Posterior vena cava (tissue), 2 donors: ENCODE data around the gene BMP2K. TPM values are rescaled to one million over a fixed set of nuclear protein-coding genes. Genes with fewer than 3 reads are reported as not detected.
"Not testable (repeated sequence)": the region's sequence is repeated elsewhere in the genome, so short reads cannot be mapped to it uniquely, and the experiment has no call there.

Experiments used
- DNase-seq: peaks from one replicate; pipeline ENCODE4 v3.0.0-alpha.2; 2020; ENCODE audit warnings: low spot score
- intact Hi-C, 2 donors: fragments of 100-400 bp; cut with DNase I; formaldehyde crosslinking; loops; one replicate each; pipeline versions ENCODE4 v1.14.1 to v1.14.2; 2022 to 2023
- total RNA-seq, 2 donors: library from RNA; stranded (reverse); fragmentation: NEBNext Ultra II Directional; extraction: Animal tissue kit (Norgen Biotek cat#: 25700); gene quantifications; one replicate each; pipeline ENCODE4 v1.2.1, GENCODE V29; 2021
- donor health status: DM: yes; HTN: yes; CAD: no.
- donor health status: DM: yes; HTN: yes; CAD: no.

The BMP2K gene
- total RNA-seq, 2 donors from 2014 or later, result 43.7 to 46.2 TPM

- DNase-seq, result no peak
- intact Hi-C loops, result no loop called here
These were observed 5.8 kb downstream of the BMP2K start for GRCh38 chr4:78781924-78782323.

- intact Hi-C loops, result no loop called here
- DNase-seq, result no peak
These were observed 8.2 kb downstream of the BMP2K start for GRCh38 chr4:78784236-78784865.

- intact Hi-C loops, result no loop called here
- DNase-seq, result no peak
These were observed 11.3 kb downstream of the BMP2K start for GRCh38 chr4:78787392-78788006.

- DNase-seq, result no peak
- intact Hi-C loops, result no loop called here
These were observed 12.1 kb downstream of the BMP2K start for GRCh38 chr4:78788007-78788889.

- DNase-seq, intact Hi-C loops: not testable (repeated sequence)
These were observed 19.7 kb downstream of the BMP2K start for GRCh38 chr4:78795594-78796416.

GRCh38 chr4:78796526-78796925 is 20.4 kb downstream of the BMP2K start:
- no peak for DNase-seq
- intact Hi-C loops, result no loop called here

- no peak for DNase-seq
- intact Hi-C loops, result no loop called here
These were observed 21.7 kb downstream of the BMP2K start for GRCh38 chr4:78797777-78798284.

GRCh38 chr4:78799551-78800495 is 23.7 kb downstream of the BMP2K start:
- DNase-seq, result no peak
- intact Hi-C loops, result no loop called here

- no peak for DNase-seq
- intact Hi-C loops, result no loop called here
These were observed 24.8 kb downstream of the BMP2K start for GRCh38 chr4:78800965-78801364.

- no peak for DNase-seq
- intact Hi-C loops, result no loop called here
These were observed 27.8 kb downstream of the BMP2K start for GRCh38 chr4:78803983-78804382.

GRCh38 chr4:78806943-78807460 is 30.9 kb downstream of the BMP2K start:
- no peak for DNase-seq
- intact Hi-C loops, result no loop called here

GRCh38 chr4:78809295-78809694 is 33.1 kb downstream of the BMP2K start:
- intact Hi-C loops, result no loop called here
- DNase-seq, result no peak

GRCh38 chr4:78809928-78810835 is 34.0 kb downstream of the BMP2K start:
- intact Hi-C loops, result no loop called here
- no peak for DNase-seq

- DNase-seq, result no peak
- intact Hi-C loops, result no loop called here
These were observed 34.9 kb downstream of the BMP2K start for GRCh38 chr4:78811034-78811433.

GRCh38 chr4:78818530-78819079 is 42.5 kb downstream of the BMP2K start:
- intact Hi-C loops, result no loop called here
- DNase-seq, result no peak

- intact Hi-C loops, result no loop called here
- no peak for DNase-seq
These were observed 47.9 kb downstream of the BMP2K start for GRCh38 chr4:78824001-78824400.

GRCh38 chr4:78827191-78827590 is 51.0 kb downstream of the BMP2K start:
- DNase-seq, result no peak
- intact Hi-C loops, result no loop called here
